Retinal pigment epithelial cell (primary cell): ENCODE measurements around the gene EEPD1.
A peak's percentile ranks its signal among the peaks of the same experiment; 100 is the strongest.
"Not testable (repeated sequence)": the region's sequence is repeated elsewhere in the genome, so short reads cannot be mapped to it uniquely, and the experiment has no call there.

Source experiments
- DNase-seq: peaks from one replicate; pipeline ENCODE4 v3.0.0-alpha.2; 2010; ENCODE audit warnings: low read depth
- H3K4me3 ChIP-seq: 2 replicates; pipeline ENCODE4 v1.5.1; 2011; ENCODE audit warnings: mild to moderate bottlenecking, low read length, control low read depth, moderate library complexity
- CTCF ChIP-seq: conservative IDR thresholded peaks from 2 replicates; pipeline ENCODE4 v1.5.1; 2011; ENCODE audit warnings: low read depth, low read length, control low read depth, inconsistent platforms

EEPD1 gene

GRCh38 chr7:36119005-36119706, 33.9 kb upstream of the EEPD1 start:
- no peak for TF ChIP-seq CTCF
- no peak overlapping the region for H3K4me3 ChIP-seq
- DNase-seq: peak; percentile 71

GRCh38 chr7:36119983-36120646, 32.9 kb upstream of the EEPD1 start:
- not testable (repeated sequence) for H3K4me3 ChIP-seq, DNase-seq

- DNase-seq, H3K4me3 ChIP-seq: not testable (repeated sequence)
Observed at GRCh38 chr7:36125630-36126029, 27.4 kb upstream of the EEPD1 start.

- peak; percentile 53 for TF ChIP-seq CTCF
- no peak for DNase-seq
Observed at GRCh38 chr7:36127075-36127740, 25.8 kb upstream of the EEPD1 start.

GRCh38 chr7:36128448-36129047, 24.5 kb upstream of the EEPD1 start:
- peak overlapping the region; percentile 5 for H3K4me3 ChIP-seq

More at GRCh38 chr7:36127075-36127740, 25.8 kb upstream of the EEPD1 start:
- no peak overlapping the region for H3K4me3 ChIP-seq

GRCh38 chr7:36129048-36129534, 24.0 kb upstream of the EEPD1 start:
- TF ChIP-seq CTCF: no peak

More at GRCh38 chr7:36128448-36129047, 24.5 kb upstream of the EEPD1 start:
- peak; percentile 83 for DNase-seq
- peak; percentile 66 for TF ChIP-seq CTCF

DNA sequence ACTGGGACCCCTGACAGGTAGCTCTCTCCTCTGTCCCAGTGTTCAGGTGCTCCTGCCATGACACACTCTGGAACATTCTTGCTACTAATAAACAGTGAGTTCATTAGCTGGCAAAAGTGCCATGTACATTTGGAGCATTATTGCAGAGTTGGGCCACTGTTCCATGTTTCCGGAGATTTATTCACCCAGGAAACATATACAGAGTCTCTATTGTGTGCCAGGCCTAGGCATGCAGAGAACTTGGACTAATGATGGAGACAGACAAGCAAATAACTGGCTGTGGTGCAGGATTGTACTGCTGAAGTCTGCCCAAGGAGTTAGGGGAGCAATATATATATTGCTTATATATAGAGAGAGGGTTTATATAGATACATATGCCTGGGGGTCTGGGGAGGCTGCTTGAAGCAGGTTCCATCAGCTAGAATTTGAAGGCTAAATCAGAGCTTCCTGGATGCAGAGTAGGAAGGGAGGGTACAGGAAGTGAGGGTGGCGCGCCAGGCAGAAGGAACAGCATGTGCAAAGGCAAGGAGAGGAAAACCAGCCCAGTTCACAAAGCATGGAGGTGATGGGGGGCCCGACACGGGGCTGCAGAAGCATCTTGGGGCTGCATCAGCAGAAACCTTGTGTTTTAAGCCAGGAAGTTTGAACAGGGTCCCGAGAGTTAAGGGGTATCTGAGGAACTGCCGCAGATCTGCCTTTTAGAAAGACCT, 22.7 kb upstream of the EEPD1 start:
- DNase-seq: no peak
- no peak overlapping the region for H3K4me3 ChIP-seq
- no peak for TF ChIP-seq CTCF

More at GRCh38 chr7:36129048-36129534, 24.0 kb upstream of the EEPD1 start:
- peak overlapping the region; percentile 5 for H3K4me3 ChIP-seq
- no peak for DNase-seq
